Measurements from ENCODE around the gene RPS6KA1.

GRCh38 chr1:26546819-26547218 lies 17.3 kb downstream of the RPS6KA1 start:
- TF ChIP-seq CTCF (IDR thresholded peaks at IDR 0.05; ENCODE audit: low read length) (no peak), EZH2 (IDR thresholded peaks at IDR 0.05; ENCODE audit: borderline replicate concordance, low read length) (no peak)

All from OCI-LY1 (cell line).